Uterus (tissue), 2 donors: ENCODE measurements around the gene PRR11.

Experiments
- POLR2A ChIP-seq, 2 donors: fragments of 450-650 bp; IDR thresholded peaks; one replicate each; pipeline ENCODE4 v1.6.1; 2016; ENCODE audit warnings: antibody characterized with exemption in 2 of 2, mild to moderate bottlenecking in 1 of 2, moderate library complexity in 1 of 2
- TF ChIP-seq, protein P1 (sequence below), 4 experiments: fragments of 200-600 bp in 2 of 4; fragments of 450-650 bp in 2 of 4; sonication (generic) in 2 of 4; IDR thresholded peaks; one replicate each; pipeline ENCODE4 v1.5.1; 2016 to 2019; ENCODE audit warnings: antibody characterized with exemption in 4 of 4, mild to moderate bottlenecking in 2 of 4, moderate library complexity in 1 of 4

DNA sequence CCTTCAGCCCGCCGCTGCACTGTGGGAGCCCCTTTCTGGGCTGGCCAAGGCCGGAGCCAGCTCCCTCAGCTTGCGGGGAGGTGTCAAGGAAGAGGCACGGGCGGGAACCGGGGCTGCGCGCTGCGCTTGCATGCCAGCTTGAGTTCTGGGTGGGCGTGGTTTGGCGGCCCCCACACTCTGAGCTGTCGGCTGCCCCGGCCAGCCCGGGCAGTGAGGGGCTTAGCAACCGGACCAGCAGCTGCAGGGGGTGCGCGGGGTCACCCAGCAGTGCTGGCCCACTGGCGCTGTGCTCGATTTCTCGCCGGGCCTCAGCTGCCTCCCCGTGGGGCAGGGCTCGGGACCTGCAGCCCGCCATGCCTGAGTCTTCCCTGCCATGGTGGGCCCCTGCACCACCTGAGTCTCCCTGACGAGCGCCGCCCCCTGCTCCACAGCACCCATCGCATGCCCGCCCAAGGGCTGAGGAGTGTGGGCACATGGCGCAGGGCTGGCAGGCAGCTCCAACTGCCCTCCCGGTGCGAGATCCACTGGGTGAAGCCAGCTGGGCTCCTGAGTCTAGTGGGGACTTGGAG lies 17.0 kb downstream of the PRR11 start:
- TF ChIP-seq, protein P1, sequence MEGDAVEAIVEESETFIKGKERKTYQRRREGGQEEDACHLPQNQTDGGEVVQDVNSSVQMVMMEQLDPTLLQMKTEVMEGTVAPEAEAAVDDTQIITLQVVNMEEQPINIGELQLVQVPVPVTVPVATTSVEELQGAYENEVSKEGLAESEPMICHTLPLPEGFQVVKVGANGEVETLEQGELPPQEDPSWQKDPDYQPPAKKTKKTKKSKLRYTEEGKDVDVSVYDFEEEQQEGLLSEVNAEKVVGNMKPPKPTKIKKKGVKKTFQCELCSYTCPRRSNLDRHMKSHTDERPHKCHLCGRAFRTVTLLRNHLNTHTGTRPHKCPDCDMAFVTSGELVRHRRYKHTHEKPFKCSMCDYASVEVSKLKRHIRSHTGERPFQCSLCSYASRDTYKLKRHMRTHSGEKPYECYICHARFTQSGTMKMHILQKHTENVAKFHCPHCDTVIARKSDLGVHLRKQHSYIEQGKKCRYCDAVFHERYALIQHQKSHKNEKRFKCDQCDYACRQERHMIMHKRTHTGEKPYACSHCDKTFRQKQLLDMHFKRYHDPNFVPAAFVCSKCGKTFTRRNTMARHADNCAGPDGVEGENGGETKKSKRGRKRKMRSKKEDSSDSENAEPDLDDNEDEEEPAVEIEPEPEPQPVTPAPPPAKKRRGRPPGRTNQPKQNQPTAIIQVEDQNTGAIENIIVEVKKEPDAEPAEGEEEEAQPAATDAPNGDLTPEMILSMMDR (IDR thresholded peaks at IDR 0.05): no peak
- no peak for TF ChIP-seq POLR2A (IDR thresholded peaks at IDR 0.05)
